NK-92 (cell line): ENCODE data around the gene CDT1.
"Not testable (repeated sequence)": the region's sequence is repeated elsewhere in the genome, so short reads cannot be mapped to it uniquely, and the experiment has no call there.

ENCODE experiments used
- DNase-seq: peaks from one replicate; lab custom pipeline; 2025; ENCODE audit not compliant: unreplicated experiment; lab: John Stamatoyannopoulos, UW

The CDT1 gene

DNA sequence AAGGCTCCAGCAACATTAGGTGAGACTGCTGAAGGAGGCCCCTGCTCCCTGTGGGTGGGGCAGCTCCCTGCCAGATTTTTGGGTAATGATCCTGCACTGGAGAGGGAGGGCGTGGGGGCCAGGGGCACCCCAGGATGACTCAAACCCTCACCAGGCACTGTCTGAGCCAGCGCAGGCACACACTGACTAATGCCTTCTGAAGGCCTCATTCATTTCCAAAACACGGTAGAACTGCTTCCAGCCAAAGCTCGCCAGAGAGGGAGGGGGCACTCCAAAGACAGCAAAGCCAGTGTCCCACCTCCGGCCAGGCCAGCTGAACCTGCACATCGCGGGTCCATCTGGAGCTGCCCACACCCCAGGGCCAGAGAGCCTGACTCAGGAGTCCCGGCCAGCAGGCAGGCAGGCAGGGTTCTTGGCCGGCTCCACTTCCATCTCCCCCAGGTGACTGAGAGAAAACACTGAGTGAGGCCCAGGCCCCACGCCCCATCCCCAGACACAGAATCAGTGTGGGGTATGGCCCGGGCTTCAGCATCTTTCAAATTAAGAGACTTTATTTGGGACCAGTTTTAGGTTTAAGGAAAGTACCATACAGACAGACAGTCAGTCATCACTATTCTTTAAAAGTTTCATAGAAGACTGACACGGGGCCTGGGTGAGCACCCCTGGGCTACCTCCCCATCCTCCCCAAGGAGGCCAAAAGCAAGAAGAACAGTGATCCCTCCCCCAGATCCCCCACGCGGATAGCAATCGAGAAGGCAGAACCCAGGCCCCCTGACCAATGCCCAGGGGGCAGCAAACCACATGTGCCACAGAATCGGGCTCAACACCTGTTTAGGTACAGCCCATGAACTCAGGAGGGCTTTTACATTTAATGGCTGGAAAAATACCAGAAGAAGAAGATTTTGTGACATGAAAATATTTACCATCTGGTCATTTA lies 20.9 kb upstream of the CDT1 start:
- no peak for DNase-seq

DNA sequence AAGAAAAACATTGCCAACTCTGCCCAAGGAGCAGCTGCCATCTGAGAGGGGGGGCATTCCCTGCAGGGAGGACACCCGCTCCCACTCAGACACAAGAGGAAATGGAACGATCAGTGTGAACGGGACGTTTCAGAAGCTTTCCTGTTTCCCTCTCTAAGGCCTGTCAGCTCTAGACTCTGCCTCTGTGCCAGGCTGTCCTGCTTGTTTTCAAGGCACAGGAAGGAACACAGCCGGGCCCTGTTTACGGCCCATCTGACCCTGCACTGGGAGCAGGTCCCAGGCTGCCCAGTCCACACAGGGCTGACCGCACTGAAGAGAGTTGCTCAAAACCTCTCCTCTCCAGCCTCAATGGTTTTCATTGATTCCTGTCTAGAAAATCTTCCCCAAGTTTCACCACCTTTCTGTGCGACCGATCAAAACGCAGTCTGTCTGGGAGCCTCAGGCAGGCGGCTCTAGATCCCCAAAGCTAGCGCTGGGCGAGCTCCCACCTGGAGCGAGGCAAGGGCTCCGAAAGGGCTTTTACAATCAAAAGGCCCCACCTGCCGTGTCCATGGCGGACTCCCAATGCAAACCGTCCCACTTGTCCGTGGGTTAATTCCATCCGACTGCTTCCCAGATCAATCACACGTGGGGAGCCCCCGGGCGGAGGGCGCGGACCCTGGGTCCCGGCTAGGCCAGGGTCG lies 20.1 kb upstream of the CDT1 start:
- DNase-seq: no peak

DNA sequence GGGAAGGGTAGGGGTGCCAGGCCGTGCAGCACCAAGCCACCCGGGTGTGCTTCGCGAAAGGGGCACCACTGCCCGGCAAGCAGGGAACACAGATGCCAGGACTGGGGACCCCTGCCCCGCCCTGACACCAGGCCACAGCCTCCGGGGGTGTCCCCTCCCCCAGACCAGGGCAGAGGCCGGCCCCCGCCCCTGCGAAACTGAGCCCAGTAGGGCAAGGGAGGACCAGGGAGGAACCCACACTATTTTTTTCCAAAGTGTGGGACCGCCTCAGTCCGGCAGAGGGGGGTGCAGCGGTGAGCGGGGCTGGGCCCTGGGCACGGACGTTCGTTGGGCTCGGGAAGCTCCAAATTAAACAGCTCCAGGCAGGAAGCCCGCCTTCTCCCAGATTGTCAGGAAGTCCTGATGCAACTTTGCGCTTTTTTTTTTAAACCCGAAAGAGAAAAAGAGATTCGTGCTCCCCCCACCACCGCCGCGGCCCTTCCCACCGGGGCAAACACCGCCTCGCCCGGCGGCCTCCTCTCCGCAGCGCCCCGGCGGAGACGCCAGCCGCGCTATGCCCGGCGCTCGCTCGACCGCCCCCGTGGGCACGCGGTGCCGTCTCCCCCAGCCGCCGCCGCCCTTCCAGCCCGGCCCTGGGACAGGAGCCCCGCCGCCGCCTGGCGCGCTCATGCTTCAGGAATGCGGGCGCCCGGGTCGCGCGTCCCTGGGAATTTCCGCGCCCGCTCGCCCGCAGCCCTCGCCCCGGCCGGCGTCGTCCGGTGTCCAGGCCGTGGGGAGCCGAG lies 19.3 kb upstream of the CDT1 start:
- no peak for DNase-seq

DNA sequence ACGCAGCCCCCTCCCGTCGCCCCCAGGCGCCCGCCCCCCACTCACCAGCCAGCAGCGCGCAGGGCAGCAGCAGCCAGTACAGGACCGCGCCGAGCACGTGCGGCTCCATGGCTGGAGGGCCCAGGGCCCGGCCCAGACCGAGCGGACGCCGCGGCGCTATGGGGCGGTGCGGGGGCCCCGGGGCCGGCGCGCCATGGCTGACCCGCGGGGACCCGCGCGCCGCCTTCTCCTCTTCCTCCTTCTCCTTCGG lies 18.8 kb upstream of the CDT1 start:
- DNase-seq: no peak

- no peak for DNase-seq
These were observed 18.3 kb upstream of the CDT1 start, which contains the start of gene PIEZO1 for GRCh38 chr16:88785106-88785924. TSS of gene PIEZO1 (minus strand) at chr16:88785220. CDS start at chr16:88784964, 256 bp downstream.

- DNase-seq: no peak
These were observed 15.8 kb upstream of the CDT1 start for GRCh38 chr16:88787579-88788314.

DNA sequence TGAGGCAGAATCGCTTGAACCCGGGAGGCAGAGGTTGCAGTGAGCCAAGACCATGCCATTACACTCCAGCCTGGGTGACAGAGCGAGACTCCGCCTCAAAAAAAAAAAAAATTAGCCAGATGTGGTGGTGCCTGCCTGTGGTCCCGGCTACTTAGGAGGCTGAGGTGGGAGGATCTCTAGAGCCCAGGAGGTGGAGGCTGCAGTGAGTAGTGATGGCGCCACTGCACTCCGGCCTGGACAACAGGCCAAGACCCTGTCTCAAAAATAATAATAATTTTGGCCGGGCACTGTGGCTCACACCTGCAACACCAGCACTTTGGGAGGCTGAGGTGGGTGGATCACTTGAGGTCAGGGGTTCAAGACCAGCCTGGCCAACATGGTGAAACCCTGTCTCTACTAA lies 14.8 kb upstream of the CDT1 start:
- not testable (repeated sequence) for DNase-seq

- DNase-seq: no peak
These were observed 14.0 kb upstream of the CDT1 start for GRCh38 chr16:88789594-88789993.

DNA sequence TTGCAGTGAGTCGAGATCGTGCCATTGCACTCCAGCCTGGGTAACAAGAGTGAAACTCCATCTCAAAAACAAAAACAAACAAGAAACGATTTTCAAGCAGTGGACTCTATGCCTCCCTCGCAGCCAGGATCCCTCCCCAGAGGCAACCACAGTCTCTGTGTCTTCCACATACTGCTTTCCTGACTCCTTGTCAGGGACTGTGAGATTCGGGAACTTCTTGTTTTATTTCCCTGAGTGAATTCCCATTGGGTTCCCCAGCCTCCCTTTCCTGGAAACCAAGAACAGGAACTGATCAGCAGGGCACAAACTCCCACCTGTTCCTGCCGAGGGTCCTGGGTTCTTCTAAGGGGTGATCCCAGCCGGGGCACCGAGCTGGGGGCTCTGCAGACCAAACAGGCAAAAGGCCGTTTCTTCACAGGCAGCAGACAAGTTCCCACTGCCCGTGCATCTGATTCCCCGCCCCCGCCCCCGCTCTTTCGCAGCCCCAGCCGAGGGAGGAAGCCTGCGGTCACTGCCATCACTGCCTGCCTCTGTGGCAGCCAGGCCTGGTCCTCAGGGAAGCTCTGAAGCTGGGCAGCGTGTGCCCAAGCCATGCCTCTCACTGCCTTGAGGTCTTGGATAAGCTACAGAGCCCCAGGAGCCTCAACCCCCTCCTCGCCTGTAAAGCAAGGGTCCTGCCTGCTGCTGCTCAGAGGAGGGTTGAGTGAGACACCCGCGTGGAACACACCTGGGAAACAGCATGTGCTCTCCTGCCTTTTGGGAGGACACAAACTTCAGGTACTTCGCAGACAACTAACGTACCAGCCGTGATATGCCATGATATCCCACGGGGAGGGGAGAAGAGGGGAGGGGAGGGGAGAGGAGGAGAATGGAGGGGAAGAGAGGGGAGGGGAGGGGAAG lies 13.0 kb upstream of the CDT1 start:
- DNase-seq: no peak

DNA sequence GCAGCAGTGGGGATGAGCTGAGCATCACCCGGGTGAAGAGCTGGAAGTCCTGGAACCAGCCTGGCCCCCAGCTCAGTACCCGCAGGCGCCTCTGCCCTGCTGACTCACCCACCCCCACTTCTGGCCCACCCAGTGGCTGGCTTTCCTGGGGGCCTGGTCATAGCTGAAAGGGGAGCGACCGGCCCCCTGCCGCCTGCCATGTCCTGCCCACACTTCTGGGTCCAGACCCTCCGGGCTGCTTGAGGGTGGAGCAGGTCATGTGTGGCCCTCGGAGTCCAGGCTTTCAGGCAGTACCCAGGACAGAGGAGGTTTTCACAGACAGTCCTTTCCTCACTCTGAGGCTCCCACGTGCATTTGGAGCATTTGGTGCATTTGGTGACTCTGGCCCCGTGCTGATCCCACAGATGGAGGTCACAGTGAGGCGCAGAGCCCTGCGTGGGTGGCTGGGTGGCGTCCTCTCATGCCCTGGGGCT lies 11.5 kb upstream of the CDT1 start:
- no peak for DNase-seq

DNA sequence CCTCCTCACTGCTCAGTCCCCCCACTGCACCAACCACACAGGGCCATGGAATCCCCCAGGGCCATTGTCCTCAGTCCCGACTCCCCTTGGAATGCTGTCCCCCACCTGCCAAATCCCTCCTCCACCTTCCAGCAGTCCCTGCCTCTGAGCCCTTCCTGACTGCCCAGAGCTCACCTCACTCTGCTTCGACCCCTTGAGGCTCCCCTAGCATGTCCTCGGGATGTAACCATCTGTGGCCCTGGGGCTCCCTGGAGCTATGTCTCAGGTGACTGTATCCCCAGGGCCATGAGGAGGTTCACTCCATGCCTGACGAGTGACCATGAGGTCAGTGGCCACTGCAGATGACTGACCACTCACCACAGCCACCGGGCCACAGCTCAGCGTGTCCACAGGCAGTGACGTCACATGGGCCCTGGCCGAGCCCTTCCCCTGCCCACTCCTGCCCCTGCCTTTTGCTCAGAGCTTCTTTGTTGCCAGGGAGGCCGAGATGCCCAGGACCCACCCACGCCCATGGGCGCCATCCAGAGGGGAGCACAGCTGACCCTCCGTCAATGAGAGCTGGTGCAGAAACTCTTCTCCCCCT lies 10.8 kb upstream of the CDT1 start:
- DNase-seq: no peak

DNA sequence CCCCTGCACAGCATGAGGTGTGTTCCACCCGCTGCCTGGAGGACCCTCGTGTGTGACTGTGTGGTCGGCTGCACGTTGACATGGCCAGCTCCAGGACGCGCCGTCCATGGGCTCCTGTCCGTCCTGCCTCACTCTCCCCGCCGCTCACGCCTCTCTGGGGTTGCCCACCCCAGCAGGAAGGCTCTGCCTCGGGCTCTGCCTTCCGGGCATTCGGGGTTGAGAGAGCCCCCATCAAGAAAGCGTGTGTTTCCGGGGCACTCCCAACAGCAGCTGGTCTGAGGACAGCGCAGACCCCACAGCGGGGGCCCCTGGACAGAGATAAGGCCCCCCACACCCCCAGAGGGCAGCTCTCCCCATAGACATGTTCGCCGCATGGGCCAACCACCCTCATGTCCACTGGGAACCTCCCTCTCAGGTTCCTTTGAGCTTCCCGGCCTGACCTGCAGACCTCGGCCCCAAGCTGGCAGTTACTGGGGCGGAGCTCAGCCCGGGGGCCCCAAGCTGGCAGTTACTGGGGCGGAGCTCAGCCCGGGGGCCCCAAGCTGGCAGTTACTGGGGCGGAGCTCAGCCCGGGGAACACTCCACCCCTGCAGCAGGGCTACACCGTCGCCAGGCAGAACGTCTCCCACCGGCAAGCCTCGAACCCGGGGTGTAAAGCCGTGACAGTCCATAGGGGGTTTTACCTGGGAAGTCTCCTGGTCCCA lies 10.2 kb upstream of the CDT1 start:
- no peak for DNase-seq

DNA sequence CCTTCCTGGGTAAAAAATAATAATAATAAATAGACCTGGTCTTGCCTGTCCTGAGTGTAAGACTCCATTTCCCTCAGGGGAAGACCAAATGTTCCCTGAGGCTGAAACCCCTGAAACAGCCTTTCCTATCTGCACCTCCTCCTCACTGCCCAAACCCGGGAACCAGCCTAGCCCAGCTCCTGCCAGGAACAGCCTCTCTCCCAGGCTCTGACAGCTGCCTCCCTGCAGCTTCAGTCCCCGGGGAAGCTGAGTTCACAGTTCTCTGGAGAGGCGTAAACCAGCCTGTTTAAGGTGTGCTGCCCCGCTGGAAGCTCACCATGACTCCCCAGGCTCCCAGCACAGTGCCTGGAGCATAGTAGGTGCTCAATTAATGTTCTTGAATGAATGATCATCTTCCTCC lies 7.3 kb upstream of the CDT1 start:
- no peak for DNase-seq

DNA sequence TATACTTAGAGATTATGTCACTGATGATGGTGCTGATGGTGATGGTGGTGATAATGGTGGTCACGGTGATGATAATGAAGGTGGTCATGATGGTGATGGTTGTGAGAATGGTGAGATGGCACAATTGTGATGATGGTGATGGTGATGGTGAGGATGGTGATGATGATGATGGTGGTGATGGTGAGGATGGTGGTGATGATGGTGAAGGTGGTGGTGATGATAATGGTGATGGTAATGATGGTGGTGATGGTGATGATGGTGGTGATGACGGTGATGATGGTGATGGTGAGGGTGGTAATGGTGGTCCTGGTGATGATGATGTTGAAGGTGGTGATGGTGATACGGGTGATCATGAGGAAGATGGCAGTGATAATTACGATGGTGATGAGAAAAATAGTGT lies 5.5 kb upstream of the CDT1 start:
- DNase-seq: no peak

- DNase-seq: no peak
These were observed 4.7 kb upstream of the CDT1 start for GRCh38 chr16:88798772-88799455.

- no peak for DNase-seq
These were observed 3.9 kb upstream of the CDT1 start for GRCh38 chr16:88799569-88800276.

GRCh38 chr16:88800277-88800592 lies 3.4 kb upstream of the CDT1 start:
- no peak for DNase-seq
